Measurements from ENCODE around the gene S100A2. TPM values are rescaled to one million over a fixed set of nuclear protein-coding genes. Genes with fewer than 3 reads are reported as not detected.

The S100A2 gene
- total RNA-seq (2013): 0.52 TPM
- polyA plus RNA-seq (under 1 TPM in 1 of 3 donors, not detected in 2; 0.32 TPM), polyA minus RNA-seq (1.2 TPM in 1 of 2 replicates, not detected in the other), total RNA-seq (3.7 to 13.5 (median 10.4) reads per million in 11 experiments)

GRCh38 chr1:153565529-153566374 lies at the start of gene S100A2:
TSS of gene S100A2 (minus strand) at chr1:153565844. CDS start at chr1:153563877, 1,967 bp downstream.
- Mint-ChIP-seq H3K27ac (peak within 1 kb of the TSS; percentile 99 to 100 (median 100)), H3K36me3 (peaks cover 0 to 5% of the 10 kb centered on the region in 2 donors), H3K27me3 (ENCODE audit: low read depth in 3 of 3) (peaks cover 0 to 7% (median 0%) of the 10 kb centered on the region in 3 donors), H3K4me3 (peak within 1 kb of the TSS; percentile 70 to 89), H3K4me1 (peaks cover 59% of the 10 kb centered on the region), H3K9me3 (no peaks in the 10 kb centered on the region)
- intact Hi-C loops (cut with micrococcal nuclease): loop anchor here (5.0 kb wide), 2 partner anchors 53 to 1518 kb away; no protein-coding TSS in a partner anchor
- peak within 1 kb of the TSS; percentile 51 for H2AFZ ChIP-seq (ENCODE audit: insufficient read depth, low read depth, low read length, poor library complexity, severe bottlenecking)
- 0% methylated on average over 3 of the region's 8 CpGs for WGBS (ENCODE audit: insufficient coverage)
- peak within 1 kb of the TSS in 1 of 3 experiments; percentile 42 for H3K4me3 ChIP-seq (replicated peaks in 1 of 3; ENCODE audit: low read depth in 2 of 3, low read length in 3 of 3)
- DNase-seq: peak; percentile 94 to 98 (median 97)
- H3K4me2 ChIP-seq (replicated peaks; ENCODE audit: extremely low read depth, low read length, poor library complexity, severe bottlenecking): peak within 1 kb of the TSS; percentile 67
- peak within 1 kb of the TSS; percentile 80 for H3K9ac ChIP-seq (ENCODE audit: insufficient read depth, low read length, poor library complexity, severe bottlenecking)
- H3K4me1 ChIP-seq (ENCODE audit: control insufficient read depth in 1 of 2, insufficient read depth in 2 of 2, low read length in 2 of 2): peaks cover 56 to 57% of the 10 kb centered on the region in 2 donors
- no peaks in the 10 kb centered on the region for H3K27me3 ChIP-seq (ENCODE audit: control insufficient read depth in 2 of 2, insufficient read depth in 2 of 2, low read length in 2 of 2)
- peak within 1 kb of the TSS; percentile 97 to 100 for H3K27ac ChIP-seq (ENCODE audit: low read depth in 1 of 2, low read length in 2 of 2)
- no peaks in the 10 kb centered on the region for H3K36me3 ChIP-seq (replicated peaks in 1 of 2; ENCODE audit: control insufficient read depth in 1 of 2, insufficient read depth in 2 of 2, low read length in 2 of 2)
- H3K9me3 ChIP-seq (replicated peaks in 1 of 2; ENCODE audit: control insufficient read depth in 1 of 2, insufficient read depth in 1 of 2, low read length in 2 of 2): no peaks in the 10 kb centered on the region
- H4K20me1 ChIP-seq (ENCODE audit: insufficient read depth, low read length): no peaks in the 10 kb centered on the region
- peaks cover 13% of the 10 kb centered on the region for H3K79me2 ChIP-seq (ENCODE audit: insufficient read depth, low read length)
- TF ChIP-seq CTCF (IDR thresholded peaks at IDR 0.05): no peak

GRCh38 chr1:153615406-153615805 lies 49.8 kb upstream of the S100A2 start:
- no peaks in the 10 kb centered on the region for H3K36me3 ChIP-seq (replicated peaks in 1 of 2; ENCODE audit: control insufficient read depth in 1 of 2, insufficient read depth in 2 of 2, low read length in 2 of 2)
- peaks cover 0 to 4% of the 10 kb centered on the region in 2 donors for H3K9me3 ChIP-seq (replicated peaks in 1 of 2; ENCODE audit: control insufficient read depth in 1 of 2, insufficient read depth in 1 of 2, low read length in 2 of 2)
- Mint-ChIP-seq H3K27me3 (ENCODE audit: low read depth in 3 of 3) (peaks cover 0 to 2% (median 2%) of the 10 kb centered on the region in 3 donors), H3K9me3 (peaks cover 0 to 9% (median 4%) of the 10 kb centered on the region in 7 donors), H3K4me3 (no peak overlapping the region), H3K27ac (no peak overlapping the region), H3K4me1 (peaks cover 29% of the 10 kb centered on the region), H3K36me3 (peaks cover 0 to 6% of the 10 kb centered on the region in 2 donors)
- no peaks in the 10 kb centered on the region for H4K20me1 ChIP-seq (ENCODE audit: insufficient read depth, low read length)
- peaks cover 26 to 35% of the 10 kb centered on the region in 2 donors for H3K4me1 ChIP-seq (ENCODE audit: control insufficient read depth in 1 of 2, insufficient read depth in 2 of 2, low read length in 2 of 2)
- WGBS (ENCODE audit: insufficient coverage): 100% methylated on average over 1 of the region's 2 CpGs
- H3K27ac ChIP-seq (ENCODE audit: low read depth in 1 of 2, low read length in 2 of 2): no peak overlapping the region
- H3K4me3 ChIP-seq (replicated peaks in 1 of 3; ENCODE audit: low read depth in 2 of 3, low read length in 3 of 3): no peak overlapping the region
- no peaks in the 10 kb centered on the region for H3K27me3 ChIP-seq (ENCODE audit: control insufficient read depth in 2 of 2, insufficient read depth in 2 of 2, low read length in 2 of 2)
- DNase-seq: no peak
- H3K4me2 ChIP-seq (replicated peaks; ENCODE audit: extremely low read depth, low read length, poor library complexity, severe bottlenecking): no peak overlapping the region
- H3K79me2 ChIP-seq (ENCODE audit: insufficient read depth, low read length): no peaks in the 10 kb centered on the region
- no peak overlapping the region for H2AFZ ChIP-seq (ENCODE audit: insufficient read depth, low read depth, low read length, poor library complexity, severe bottlenecking)
- TF ChIP-seq CTCF (IDR thresholded peaks at IDR 0.05): no peak
- intact Hi-C loops (cut with micrococcal nuclease): loop anchor here in 1 of 2 donors (5.0 kb wide), 1 partner anchor 103 kb away; no protein-coding TSS in a partner anchor
- H3K9ac ChIP-seq (ENCODE audit: insufficient read depth, low read length, poor library complexity, severe bottlenecking): no peak overlapping the region

Data from CD14-positive monocyte (primary cell).